GM23338 (cell line): ENCODE measurements around the gene BATF3. TPM values are rescaled to one million over a fixed set of nuclear protein-coding genes. Genes with fewer than 3 reads are reported as not detected.

Experiments used
- ATAC-seq: fragments of 200-7000 bp; cut with Tn5 transposase; 3 replicates; pipeline ENCODE4 v1.9.1; 2020
- DNase-seq: peaks from one replicate; pipeline ENCODE4 v3.0.0-alpha.2; 2015; ENCODE audit warnings: low spot score
- H2AFZ ChIP-seq: fragments of 200-600 bp; sonication (generic); 2 replicates; pipeline ENCODE4 v1.8.0; 2016; ENCODE audit warnings: antibody characterized with exemption, mild to moderate bottlenecking, moderate library complexity
- H3F3A ChIP-seq: fragments of 200-600 bp; sonication (generic); replicated peaks from 2 replicates; pipeline ENCODE4 v1.8.0; 2017; ENCODE audit warnings: antibody characterized with exemption, mixed run types, low read depth
- H3K27ac ChIP-seq: fragments of 200-600 bp; sonication (generic); 2 replicates; pipeline ENCODE4 v1.6.1; 2016; ENCODE audit warnings: low read depth
- H3K27me3 ChIP-seq: fragments of 200-600 bp; sonication (generic); 2 replicates; pipeline ENCODE4 v1.8.0; 2016; ENCODE audit warnings: mild to moderate bottlenecking, mixed run types, moderate library complexity; ENCODE audit not compliant: insufficient read depth
- H3K36me3 ChIP-seq: fragments of 200-600 bp; sonication (generic); 2 replicates; pipeline ENCODE4 v1.8.0; 2016; ENCODE audit warnings: mild to moderate bottlenecking; ENCODE audit not compliant: insufficient read depth
- H3K4me1 ChIP-seq: fragments of 200-600 bp; sonication (generic); 2 replicates; pipeline ENCODE4 v1.8.0; 2016; ENCODE audit warnings: mild to moderate bottlenecking, moderate library complexity; ENCODE audit not compliant: insufficient read depth
- H3K4me2 ChIP-seq: fragments of 200-600 bp; sonication (generic); 2 replicates; pipeline ENCODE4 v1.7.1; 2017; ENCODE audit warnings: mixed run types
- H3K4me3 ChIP-seq: fragments of 200-600 bp; sonication (generic); 2 replicates; pipeline ENCODE4 v1.6.1; 2016; ENCODE audit warnings: mixed run types
- H3K79me2 ChIP-seq: fragments of 200-600 bp; sonication (generic); replicated peaks from 2 replicates; pipeline ENCODE4 v1.8.0; 2017; ENCODE audit warnings: mild to moderate bottlenecking; ENCODE audit not compliant: insufficient read depth
- H3K9me2 ChIP-seq: fragments of 200-600 bp; sonication (generic); 2 replicates; pipeline ENCODE4 v1.8.0; 2017; ENCODE audit not compliant: insufficient read depth
- H4K20me1 ChIP-seq: fragments of 200-600 bp; sonication (generic); replicated peaks from 2 replicates; pipeline ENCODE4 v1.8.0; 2017; ENCODE audit warnings: mild to moderate bottlenecking; ENCODE audit not compliant: insufficient read depth
- H3K27ac Mint-ChIP-seq: 2 replicates; pipeline ENCODE4 v1.8.0; 2020; ENCODE audit warnings: inconsistent platforms, mild to moderate bottlenecking, moderate library complexity, mixed read lengths
- H3K27me3 Mint-ChIP-seq: 3 replicates; pipeline ENCODE4 v1.8.0; 2022; ENCODE audit warnings: low read depth, mild to moderate bottlenecking, moderate library complexity, mixed read lengths, inconsistent platforms; ENCODE audit not compliant: insufficient read depth, poor library complexity
- H3K36me3 Mint-ChIP-seq: 3 replicates; pipeline ENCODE4 v1.8.0; 2021; ENCODE audit warnings: low read depth, mild to moderate bottlenecking, inconsistent platforms, moderate library complexity, mixed read lengths
- H3K4me1 Mint-ChIP-seq: 3 replicates; pipeline ENCODE4 v1.8.0; 2020; ENCODE audit warnings: mild to moderate bottlenecking, inconsistent platforms, mixed read lengths
- H3K4me3 Mint-ChIP-seq: 3 replicates; pipeline ENCODE4 v1.8.0; 2021; ENCODE audit warnings: moderate library complexity, mild to moderate bottlenecking, inconsistent platforms, mixed read lengths
- H3K9me3 Mint-ChIP-seq: 3 replicates; pipeline ENCODE4 v1.8.0; 2020; ENCODE audit warnings: moderate library complexity, mild to moderate bottlenecking, inconsistent platforms, mixed read lengths
- CREB1 ChIP-seq: fragments of 250-450 bp; sonication (Bioruptor Pico); IDR thresholded peaks from 2 replicates; pipeline ENCODE4 v1.5.0; 2020; ENCODE audit warnings: low read depth, mild to moderate bottlenecking, moderate library complexity
- EZH2 ChIP-seq: fragments of 200-600 bp; sonication (generic); IDR thresholded peaks from one replicate; pipeline ENCODE4 v1.8.0; 2017; ENCODE audit warnings: antibody characterized with exemption, mild to moderate bottlenecking, low read depth; ENCODE audit not compliant: unreplicated experiment
- EZH2phosphoT487 ChIP-seq: fragments of 200-600 bp; sonication (generic); IDR thresholded peaks from one replicate; pipeline ENCODE4 v1.8.1; 2018; ENCODE audit warnings: antibody characterized with exemption; ENCODE audit not compliant: unreplicated experiment
- NANOG ChIP-seq: IDR thresholded peaks from 2 replicates; pipeline ENCODE4 v1.6.1; 2016; ENCODE audit warnings: antibody characterized with exemption, borderline replicate concordance
- POLR2AphosphoS5 ChIP-seq: IDR thresholded peaks from 2 replicates; pipeline ENCODE4 v1.6.1; 2016; ENCODE audit warnings: antibody characterized with exemption, low read depth
- STAT1 ChIP-seq: IDR thresholded peaks from one replicate; pipeline ENCODE4 v1.6.1; 2016; ENCODE audit warnings: antibody characterized with exemption; ENCODE audit not compliant: unreplicated experiment
- ZNF331 ChIP-seq: fragments of 250-450 bp; sonication (Bioruptor Pico); IDR thresholded peaks from 2 replicates; pipeline ENCODE4 v1.5.0; 2020; ENCODE audit warnings: low read depth, mild to moderate bottlenecking, moderate library complexity
- long read RNA-seq: library from polyadenylated mRNA; unstranded; transcript quantifications from one replicate; pipeline ENCODE4 v2.0.0, GENCODE V29; 2020; ENCODE audit not compliant: unreplicated experiment
- polyA plus RNA-seq: library from polyadenylated mRNA; unstranded; fragments of >200 nt; fragmentation: Nextera tagmentation; extraction: Ambion mirVana; gene quantifications from 2 replicates; pipeline ENCODE4 v1.2.1, GENCODE V29; 2016
- total RNA-seq: library from RNA; depleted of rRNA; stranded (reverse); fragments of >200 nt; shearing (Covaris generic); gene quantifications from 2 replicates; pipeline ENCODE4 v1.2.3, GENCODE V29; 2014; rRNA removed
- TF ChIP-seq, protein P1 (sequence below): fragments of 250-450 bp; sonication (Bioruptor Pico); IDR thresholded peaks from 2 replicates; pipeline ENCODE4 v1.5.0; 2020; ENCODE audit warnings: mild to moderate bottlenecking, moderate library complexity
- TF ChIP-seq, protein P2 (sequence below): IDR thresholded peaks from one replicate; pipeline ENCODE4 v1.6.1; 2018; ENCODE audit warnings: antibody characterized with exemption; ENCODE audit not compliant: unreplicated experiment

BATF3 gene, protein sequence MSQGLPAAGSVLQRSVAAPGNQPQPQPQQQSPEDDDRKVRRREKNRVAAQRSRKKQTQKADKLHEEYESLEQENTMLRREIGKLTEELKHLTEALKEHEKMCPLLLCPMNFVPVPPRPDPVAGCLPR
- total RNA-seq (3.6 and 6.8 TPM in 2 replicates), polyA plus RNA-seq (7.8 and 8.6 TPM in 2 replicates)
- long read RNA-seq, partial matches to known transcripts, result 0 of 2 reads
- long read RNA-seq, other reads (novel, unspliced or antisense), result 1 of 2 reads

DNA sequence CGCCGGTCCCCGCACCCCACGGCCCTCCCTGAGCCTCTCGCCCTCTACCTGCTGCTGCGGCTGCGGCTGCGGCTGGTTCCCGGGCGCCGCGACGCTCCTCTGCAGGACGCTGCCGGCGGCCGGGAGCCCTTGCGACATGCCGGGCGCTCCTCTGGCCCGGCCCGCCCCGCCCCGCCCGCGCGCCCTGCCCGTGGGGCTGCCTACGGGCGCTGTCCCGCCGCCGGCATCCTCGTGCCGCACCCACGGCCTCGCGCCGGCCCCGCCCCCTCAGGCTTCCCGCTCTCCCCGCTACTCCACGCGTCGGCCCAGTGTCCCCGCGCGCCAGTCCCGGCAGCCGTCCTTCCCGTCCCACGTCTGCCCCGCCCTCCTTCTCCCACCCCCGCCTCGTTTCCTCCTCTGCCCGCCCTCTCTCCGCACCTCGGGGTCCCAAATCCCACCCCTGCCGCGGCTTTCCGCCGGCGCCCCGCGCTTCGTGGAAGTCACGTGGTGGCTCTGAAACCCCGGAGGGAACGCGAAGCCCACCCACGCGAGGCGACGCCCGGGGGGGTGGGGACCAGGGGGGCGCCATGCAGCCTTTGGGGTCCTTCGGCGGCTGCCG is at the start of gene BATF3:
TSS of gene BATF3 (minus strand) at position 216 of the 598 bp plus-strand sequence. CDS start at position 138, 78 bp downstream.
- H3K9me3 Mint-ChIP-seq, result no peaks in the 10 kb centered on the region
- TF ChIP-seq EZH2 (peak; percentile 65), NANOG (no peak)
- peak within 1 kb of the TSS; percentile 68 for H3K4me3 ChIP-seq
- no peaks in the 10 kb centered on the region for H3K79me2 ChIP-seq
- peak; percentile 63 for DNase-seq
- H3F3A ChIP-seq, result 0 out of 2 replicates have a peak, but pooled peaks cover 10% of the 10 kb centered on the region
- H3K4me2 ChIP-seq, result peak within 1 kb of the TSS; percentile 89
- H3K27ac ChIP-seq, result no peak within 1 kb of the TSS
- H3K27me3 Mint-ChIP-seq, result peaks cover 42% of the 10 kb centered on the region
- H3K27ac Mint-ChIP-seq, result no peak within 1 kb of the TSS
- peak within 1 kb of the TSS; percentile 96 for H2AFZ ChIP-seq
- H3K4me3 Mint-ChIP-seq, result peak within 1 kb of the TSS; percentile 75
- no peaks in the 10 kb centered on the region for H3K9me2 ChIP-seq
- no peaks in the 10 kb centered on the region; the same call in 1 of the 2 replicates for H4K20me1 ChIP-seq
- H3K4me1 ChIP-seq, result peaks cover 10% of the 10 kb centered on the region
- peaks cover 73% of the 10 kb centered on the region for H3K27me3 ChIP-seq
- no peaks in the 10 kb centered on the region for H3K36me3 ChIP-seq
- peaks cover 23% of the 10 kb centered on the region for H3K4me1 Mint-ChIP-seq
- no peaks in the 10 kb centered on the region; the same call in 2 of the 3 replicates for H3K36me3 Mint-ChIP-seq
- ATAC-seq, result peak; percentile 62

DNA sequence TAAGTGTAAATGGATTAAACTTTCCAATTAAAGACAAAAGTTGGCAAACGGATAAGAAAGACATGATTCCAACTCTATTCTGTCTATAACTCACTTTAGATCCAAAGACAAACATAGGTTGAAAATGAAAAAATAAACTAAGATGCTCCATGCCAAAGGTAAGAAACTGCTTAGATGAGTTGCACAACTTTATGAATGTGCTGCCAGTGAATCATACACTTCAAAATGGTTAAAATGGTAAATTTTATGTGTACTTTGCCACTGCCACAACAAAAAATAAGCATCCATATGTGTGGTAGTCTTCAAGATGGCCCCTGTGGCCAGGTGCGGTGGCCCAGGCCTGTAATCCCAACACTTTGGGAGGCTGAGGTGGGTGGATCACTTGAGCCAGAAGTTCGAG is 46.9 kb upstream of the BATF3 start:
- Mint-ChIP-seq H3K36me3 (peaks cover 24% of the 10 kb centered on the region), H3K4me1 (peaks cover 22% of the 10 kb centered on the region), H3K27ac (no peak overlapping the region), H3K27me3 (peaks cover 2% of the 10 kb centered on the region), H3K4me3 (no peak overlapping the region), H3K9me3 (no peaks in the 10 kb centered on the region)
- DNase-seq (no peak), ATAC-seq (no peak)
- no peak overlapping the region for H3K4me3 ChIP-seq
- peaks cover 20% of the 10 kb centered on the region for H3K4me1 ChIP-seq
- no peak overlapping the region for H3K27ac ChIP-seq
- H3K9me2 ChIP-seq, result no peaks in the 10 kb centered on the region
- peaks cover 40% of the 10 kb centered on the region for H3K79me2 ChIP-seq
- H3K4me2 ChIP-seq, result no peak overlapping the region
- H2AFZ ChIP-seq, result no peak overlapping the region
- no peaks in the 10 kb centered on the region for H3F3A ChIP-seq
- H4K20me1 ChIP-seq, result peaks cover 8% of the 10 kb centered on the region
- no peaks in the 10 kb centered on the region for H3K27me3 ChIP-seq
- H3K36me3 ChIP-seq, result no peaks in the 10 kb centered on the region
- TF ChIP-seq CREB1 (CRISPR knock-in tag) (no peak), ZNF331 (CRISPR knock-in tag) (no peak), POLR2AphosphoS5 (no peak), STAT1 (no peak), EZH2phosphoT487 (no peak)
- TF ChIP-seq, protein P1, sequence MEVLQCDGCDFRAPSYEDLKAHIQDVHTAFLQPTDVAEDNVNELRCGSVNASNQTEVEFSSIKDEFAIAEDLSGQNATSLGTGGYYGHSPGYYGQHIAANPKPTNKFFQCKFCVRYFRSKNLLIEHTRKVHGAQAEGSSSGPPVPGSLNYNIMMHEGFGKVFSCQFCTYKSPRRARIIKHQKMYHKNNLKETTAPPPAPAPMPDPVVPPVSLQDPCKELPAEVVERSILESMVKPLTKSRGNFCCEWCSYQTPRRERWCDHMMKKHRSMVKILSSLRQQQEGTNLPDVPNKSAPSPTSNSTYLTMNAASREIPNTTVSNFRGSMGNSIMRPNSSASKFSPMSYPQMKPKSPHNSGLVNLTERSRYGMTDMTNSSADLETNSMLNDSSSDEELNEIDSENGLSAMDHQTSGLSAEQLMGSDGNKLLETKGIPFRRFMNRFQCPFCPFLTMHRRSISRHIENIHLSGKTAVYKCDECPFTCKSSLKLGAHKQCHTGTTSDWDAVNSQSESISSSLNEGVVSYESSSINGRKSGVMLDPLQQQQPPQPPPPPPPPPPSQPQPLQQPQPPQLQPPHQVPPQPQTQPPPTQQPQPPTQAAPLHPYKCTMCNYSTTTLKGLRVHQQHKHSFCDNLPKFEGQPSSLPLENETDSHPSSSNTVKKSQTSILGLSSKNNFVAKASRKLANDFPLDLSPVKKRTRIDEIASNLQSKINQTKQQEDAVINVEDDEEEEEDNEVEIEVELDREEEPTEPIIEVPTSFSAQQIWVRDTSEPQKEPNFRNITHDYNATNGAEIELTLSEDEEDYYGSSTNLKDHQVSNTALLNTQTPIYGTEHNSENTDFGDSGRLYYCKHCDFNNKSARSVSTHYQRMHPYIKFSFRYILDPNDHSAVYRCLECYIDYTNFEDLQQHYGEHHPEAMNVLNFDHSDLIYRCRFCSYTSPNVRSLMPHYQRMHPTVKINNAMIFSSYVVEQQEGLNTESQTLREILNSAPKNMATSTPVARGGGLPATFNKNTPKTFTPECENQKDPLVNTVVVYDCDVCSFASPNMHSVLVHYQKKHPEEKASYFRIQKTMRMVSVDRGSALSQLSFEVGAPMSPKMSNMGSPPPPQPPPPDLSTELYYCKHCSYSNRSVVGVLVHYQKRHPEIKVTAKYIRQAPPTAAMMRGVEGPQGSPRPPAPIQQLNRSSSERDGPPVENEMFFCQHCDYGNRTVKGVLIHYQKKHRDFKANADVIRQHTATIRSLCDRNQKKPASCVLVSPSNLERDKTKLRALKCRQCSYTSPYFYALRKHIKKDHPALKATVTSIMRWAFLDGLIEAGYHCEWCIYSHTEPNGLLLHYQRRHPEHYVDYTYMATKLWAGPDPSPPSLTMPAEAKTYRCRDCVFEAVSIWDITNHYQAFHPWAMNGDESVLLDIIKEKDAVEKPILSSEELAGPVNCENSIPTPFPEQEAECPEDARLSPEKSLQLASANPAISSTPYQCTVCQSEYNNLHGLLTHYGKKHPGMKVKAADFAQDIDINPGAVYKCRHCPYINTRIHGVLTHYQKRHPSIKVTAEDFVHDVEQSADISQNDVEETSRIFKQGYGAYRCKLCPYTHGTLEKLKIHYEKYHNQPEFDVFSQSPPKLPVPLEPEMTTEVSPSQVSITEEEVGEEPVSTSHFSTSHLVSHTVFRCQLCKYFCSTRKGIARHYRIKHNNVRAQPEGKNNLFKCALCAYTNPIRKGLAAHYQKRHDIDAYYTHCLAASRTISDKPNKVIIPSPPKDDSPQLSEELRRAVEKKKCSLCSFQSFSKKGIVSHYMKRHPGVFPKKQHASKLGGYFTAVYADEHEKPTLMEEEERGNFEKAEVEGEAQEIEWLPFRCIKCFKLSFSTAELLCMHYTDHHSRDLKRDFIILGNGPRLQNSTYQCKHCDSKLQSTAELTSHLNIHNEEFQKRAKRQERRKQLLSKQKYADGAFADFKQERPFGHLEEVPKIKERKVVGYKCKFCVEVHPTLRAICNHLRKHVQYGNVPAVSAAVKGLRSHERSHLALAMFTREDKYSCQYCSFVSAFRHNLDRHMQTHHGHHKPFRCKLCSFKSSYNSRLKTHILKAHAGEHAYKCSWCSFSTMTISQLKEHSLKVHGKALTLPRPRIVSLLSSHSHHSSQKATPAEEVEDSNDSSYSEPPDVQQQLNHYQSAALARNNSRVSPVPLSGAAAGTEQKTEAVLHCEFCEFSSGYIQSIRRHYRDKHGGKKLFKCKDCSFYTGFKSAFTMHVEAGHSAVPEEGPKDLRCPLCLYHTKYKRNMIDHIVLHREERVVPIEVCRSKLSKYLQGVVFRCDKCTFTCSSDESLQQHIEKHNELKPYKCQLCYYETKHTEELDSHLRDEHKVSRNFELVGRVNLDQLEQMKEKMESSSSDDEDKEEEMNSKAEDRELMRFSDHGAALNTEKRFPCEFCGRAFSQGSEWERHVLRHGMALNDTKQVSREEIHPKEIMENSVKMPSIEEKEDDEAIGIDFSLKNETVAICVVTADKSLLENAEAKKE (CRISPR knock-in tag), result no peak
- TF ChIP-seq, protein P2, sequence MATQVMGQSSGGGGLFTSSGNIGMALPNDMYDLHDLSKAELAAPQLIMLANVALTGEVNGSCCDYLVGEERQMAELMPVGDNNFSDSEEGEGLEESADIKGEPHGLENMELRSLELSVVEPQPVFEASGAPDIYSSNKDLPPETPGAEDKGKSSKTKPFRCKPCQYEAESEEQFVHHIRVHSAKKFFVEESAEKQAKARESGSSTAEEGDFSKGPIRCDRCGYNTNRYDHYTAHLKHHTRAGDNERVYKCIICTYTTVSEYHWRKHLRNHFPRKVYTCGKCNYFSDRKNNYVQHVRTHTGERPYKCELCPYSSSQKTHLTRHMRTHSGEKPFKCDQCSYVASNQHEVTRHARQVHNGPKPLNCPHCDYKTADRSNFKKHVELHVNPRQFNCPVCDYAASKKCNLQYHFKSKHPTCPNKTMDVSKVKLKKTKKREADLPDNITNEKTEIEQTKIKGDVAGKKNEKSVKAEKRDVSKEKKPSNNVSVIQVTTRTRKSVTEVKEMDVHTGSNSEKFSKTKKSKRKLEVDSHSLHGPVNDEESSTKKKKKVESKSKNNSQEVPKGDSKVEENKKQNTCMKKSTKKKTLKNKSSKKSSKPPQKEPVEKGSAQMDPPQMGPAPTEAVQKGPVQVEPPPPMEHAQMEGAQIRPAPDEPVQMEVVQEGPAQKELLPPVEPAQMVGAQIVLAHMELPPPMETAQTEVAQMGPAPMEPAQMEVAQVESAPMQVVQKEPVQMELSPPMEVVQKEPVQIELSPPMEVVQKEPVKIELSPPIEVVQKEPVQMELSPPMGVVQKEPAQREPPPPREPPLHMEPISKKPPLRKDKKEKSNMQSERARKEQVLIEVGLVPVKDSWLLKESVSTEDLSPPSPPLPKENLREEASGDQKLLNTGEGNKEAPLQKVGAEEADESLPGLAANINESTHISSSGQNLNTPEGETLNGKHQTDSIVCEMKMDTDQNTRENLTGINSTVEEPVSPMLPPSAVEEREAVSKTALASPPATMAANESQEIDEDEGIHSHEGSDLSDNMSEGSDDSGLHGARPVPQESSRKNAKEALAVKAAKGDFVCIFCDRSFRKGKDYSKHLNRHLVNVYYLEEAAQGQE, result no peak
